ENCODE data around the gene LRRC8B. TPM values are rescaled to one million over a fixed set of nuclear protein-coding genes. Genes with fewer than 3 reads are reported as not detected.
A peak's percentile ranks its signal among the peaks of the same experiment; 100 is the strongest.

Gene LRRC8B
- total and polyA plus RNA-seq, 2 of the 13 experiments (the other 11 are each of a cell fraction or from before 2014, with no cell fraction given), result 4.9 to 7.6 TPM

DNA sequence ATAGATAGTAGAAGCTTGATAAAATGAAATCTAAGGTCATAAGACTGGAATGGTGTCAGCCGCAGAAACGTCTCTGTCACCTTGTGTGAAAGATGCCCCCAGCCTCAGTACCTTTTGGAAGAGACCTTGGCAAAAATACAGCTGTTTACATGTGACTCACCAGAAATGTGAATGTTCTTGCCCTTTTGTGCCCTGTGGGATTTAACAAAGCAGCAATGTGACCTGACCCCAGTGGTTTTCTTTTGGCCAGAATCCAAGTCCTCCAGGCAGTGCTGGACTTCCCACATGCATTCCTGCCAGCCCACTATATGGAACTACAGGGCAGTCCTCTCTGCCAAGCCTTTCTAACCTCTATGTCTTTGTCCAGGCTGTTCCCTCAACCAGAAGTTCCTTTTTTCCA is 81.1 kb downstream of the LRRC8B start (continued):
- TF ChIP-seq RARG (CRISPR knock-in tag; IDR thresholded peaks at IDR 0.05; ENCODE audit: low read depth), result no peak
- no peak for TF ChIP-seq ZNF652 (CRISPR knock-in tag; IDR thresholded peaks at IDR 0.05; ENCODE audit: borderline replicate concordance, low read depth)
- peak in 1 of 2 experiments; percentile 47; a peak in 2 of 4 replicates for TF ChIP-seq EP300 (IDR thresholded peaks at IDR 0.05; ENCODE audit: low read depth in 2 of 2, low read length in 2 of 2)
- no peak for TF ChIP-seq EP300 (CRISPR knock-in tag; IDR thresholded peaks at IDR 0.05; ENCODE audit: borderline replicate concordance)
- TF ChIP-seq ZNF546 (CRISPR knock-in tag; conservative IDR thresholded peaks at IDR 0.05), result no peak
- TF ChIP-seq NCOA2 (CRISPR knock-in tag; IDR thresholded peaks at IDR 0.05), result no peak
- TF ChIP-seq, protein P1, sequence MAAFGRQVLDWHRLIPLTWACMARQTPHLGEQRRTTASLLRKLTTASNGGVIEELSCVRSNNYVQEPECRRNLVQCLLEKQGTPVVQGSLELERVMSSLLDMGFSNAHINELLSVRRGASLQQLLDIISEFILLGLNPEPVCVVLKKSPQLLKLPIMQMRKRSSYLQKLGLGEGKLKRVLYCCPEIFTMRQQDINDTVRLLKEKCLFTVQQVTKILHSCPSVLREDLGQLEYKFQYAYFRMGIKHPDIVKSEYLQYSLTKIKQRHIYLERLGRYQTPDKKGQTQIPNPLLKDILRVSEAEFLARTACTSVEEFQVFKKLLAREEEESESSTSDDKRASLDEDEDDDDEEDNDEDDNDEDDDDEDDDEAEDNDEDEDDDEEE (CRISPR knock-in tag; IDR thresholded peaks at IDR 0.05), result no peak
- TF ChIP-seq, protein P2, sequence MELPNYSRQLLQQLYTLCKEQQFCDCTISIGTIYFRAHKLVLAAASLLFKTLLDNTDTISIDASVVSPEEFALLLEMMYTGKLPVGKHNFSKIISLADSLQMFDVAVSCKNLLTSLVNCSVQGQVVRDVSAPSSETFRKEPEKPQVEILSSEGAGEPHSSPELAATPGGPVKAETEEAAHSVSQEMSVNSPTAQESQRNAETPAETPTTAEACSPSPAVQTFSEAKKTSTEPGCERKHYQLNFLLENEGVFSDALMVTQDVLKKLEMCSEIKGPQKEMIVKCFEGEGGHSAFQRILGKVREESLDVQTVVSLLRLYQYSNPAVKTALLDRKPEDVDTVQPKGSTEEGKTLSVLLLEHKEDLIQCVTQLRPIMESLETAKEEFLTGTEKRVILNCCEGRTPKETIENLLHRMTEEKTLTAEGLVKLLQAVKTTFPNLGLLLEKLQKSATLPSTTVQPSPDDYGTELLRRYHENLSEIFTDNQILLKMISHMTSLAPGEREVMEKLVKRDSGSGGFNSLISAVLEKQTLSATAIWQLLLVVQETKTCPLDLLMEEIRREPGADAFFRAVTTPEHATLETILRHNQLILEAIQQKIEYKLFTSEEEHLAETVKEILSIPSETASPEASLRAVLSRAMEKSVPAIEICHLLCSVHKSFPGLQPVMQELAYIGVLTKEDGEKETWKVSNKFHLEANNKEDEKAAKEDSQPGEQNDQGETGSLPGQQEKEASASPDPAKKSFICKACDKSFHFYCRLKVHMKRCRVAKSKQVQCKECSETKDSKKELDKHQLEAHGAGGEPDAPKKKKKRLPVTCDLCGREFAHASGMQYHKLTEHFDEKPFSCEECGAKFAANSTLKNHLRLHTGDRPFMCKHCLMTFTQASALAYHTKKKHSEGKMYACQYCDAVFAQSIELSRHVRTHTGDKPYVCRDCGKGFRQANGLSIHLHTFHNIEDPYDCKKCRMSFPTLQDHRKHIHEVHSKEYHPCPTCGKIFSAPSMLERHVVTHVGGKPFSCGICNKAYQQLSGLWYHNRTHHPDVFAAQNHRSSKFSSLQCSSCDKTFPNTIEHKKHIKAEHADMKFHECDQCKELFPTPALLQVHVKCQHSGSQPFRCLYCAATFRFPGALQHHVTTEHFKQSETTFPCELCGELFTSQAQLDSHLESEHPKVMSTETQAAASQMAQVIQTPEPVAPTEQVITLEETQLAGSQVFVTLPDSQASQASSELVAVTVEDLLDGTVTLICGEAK (IDR thresholded peaks at IDR 0.05), result no peak
- TF ChIP-seq, protein P2 (CRISPR knock-in tag; IDR thresholded peaks at IDR 0.05), result no peak
- TF ChIP-seq, protein P3, sequence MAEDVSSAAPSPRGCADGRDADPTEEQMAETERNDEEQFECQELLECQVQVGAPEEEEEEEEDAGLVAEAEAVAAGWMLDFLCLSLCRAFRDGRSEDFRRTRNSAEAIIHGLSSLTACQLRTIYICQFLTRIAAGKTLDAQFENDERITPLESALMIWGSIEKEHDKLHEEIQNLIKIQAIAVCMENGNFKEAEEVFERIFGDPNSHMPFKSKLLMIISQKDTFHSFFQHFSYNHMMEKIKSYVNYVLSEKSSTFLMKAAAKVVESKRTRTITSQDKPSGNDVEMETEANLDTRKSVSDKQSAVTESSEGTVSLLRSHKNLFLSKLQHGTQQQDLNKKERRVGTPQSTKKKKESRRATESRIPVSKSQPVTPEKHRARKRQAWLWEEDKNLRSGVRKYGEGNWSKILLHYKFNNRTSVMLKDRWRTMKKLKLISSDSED (CRISPR knock-in tag; IDR thresholded peaks at IDR 0.05), result no peak
- no peak for TF ChIP-seq MIER3 (CRISPR knock-in tag; IDR thresholded peaks at IDR 0.05; ENCODE audit: borderline replicate concordance)
- TF ChIP-seq REPIN1 (CRISPR knock-in tag; IDR thresholded peaks at IDR 0.05; ENCODE audit: borderline replicate concordance, low read depth), result no peak
- no peak for TF ChIP-seq ZBTB42 (CRISPR knock-in tag; IDR thresholded peaks at IDR 0.05)
- TF ChIP-seq ATF7-NPFF (CRISPR knock-in tag; IDR thresholded peaks at IDR 0.05; ENCODE audit: low read depth), result no peak
- TF ChIP-seq ZNF773 (CRISPR knock-in tag; IDR thresholded peaks at IDR 0.05; ENCODE audit: borderline replicate concordance), result no peak
- TF ChIP-seq NFIB (CRISPR knock-in tag; IDR thresholded peaks at IDR 0.05; ENCODE audit: borderline replicate concordance), result no peak
- TF ChIP-seq ZNF737 (CRISPR knock-in tag; IDR thresholded peaks at IDR 0.05; ENCODE audit: borderline replicate concordance), result no peak
- TF ChIP-seq ZEB1 (IDR thresholded peaks at IDR 0.05; ENCODE audit: insufficient replicate concordance, low read depth), result no peak
- no peak for TF ChIP-seq RNF2 (conservative IDR thresholded peaks at IDR 0.05; ENCODE audit: low read depth)
- TF ChIP-seq GABPA (IDR thresholded peaks at IDR 0.05; ENCODE audit: low read depth, low read length), result no peak
- TF ChIP-seq GABPA (CRISPR knock-in tag; IDR thresholded peaks at IDR 0.05; ENCODE audit: low read depth), result no peak
